Measurements from ENCODE around the gene NTM.

NTM gene

DNA sequence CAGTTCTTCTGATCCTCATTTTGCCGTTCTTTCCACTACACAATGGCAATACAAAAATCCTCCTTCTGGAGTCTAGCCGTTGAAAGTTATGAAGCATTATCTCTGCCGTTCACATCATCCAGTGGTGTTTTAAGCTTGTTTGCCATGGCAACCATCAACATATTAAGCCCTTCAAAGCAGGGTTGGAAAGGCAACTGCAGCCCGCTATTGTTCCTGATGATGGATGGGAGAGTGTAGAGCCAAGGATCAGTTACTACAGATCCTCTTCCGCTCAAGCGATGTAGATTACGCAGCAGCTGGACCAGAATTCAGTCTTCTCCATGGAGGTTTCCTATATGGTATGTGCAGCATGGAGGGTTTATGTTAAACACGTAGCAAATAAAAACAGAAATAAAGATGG, 352.7 kb downstream of the NTM start:
- Histone ChIP-seq H2AK5ac (ENCODE audit: low read depth, low read length) (no peak overlapping the region), H3K4me1 (ENCODE audit: control insufficient read depth in 2 of 2, insufficient read depth in 1 of 2, low read depth in 1 of 2, low read length in 2 of 2) (no peaks in the 10 kb centered on the region), H3K4me3 (ENCODE audit: low read length in 2 of 2) (no peak overlapping the region), H4K8ac (ENCODE audit: low read depth, low read length) (no peak overlapping the region), H3K23ac (ENCODE audit: low read depth, low read length, poor library complexity) (no peak overlapping the region), H3K27me3 (ENCODE audit: control insufficient read depth in 3 of 3, insufficient read depth in 3 of 3, low read depth in 1 of 3, low read length in 3 of 3) (peaks cover 0 to 2% (median 0%) of the 10 kb centered on the region in 3 experiments), H3K9me3 (replicated peaks in 1 of 2; ENCODE audit: control insufficient read depth in 2 of 2, insufficient read depth in 1 of 2, low read depth in 1 of 2, low read length in 2 of 2) (no peaks in the 10 kb centered on the region), H2BK12ac (ENCODE audit: low read length) (no peak overlapping the region), H2BK120ac (ENCODE audit: low read depth, low read length) (no peak overlapping the region), H4K91ac (ENCODE audit: low read depth, low read length, poor library complexity) (no peak overlapping the region), H3K27ac (replicated peaks; ENCODE audit: low read length) (no peak overlapping the region), H3K4me2 (ENCODE audit: insufficient read depth, low read length, poor library complexity, severe bottlenecking) (no peak overlapping the region), H2BK5ac (ENCODE audit: low read length) (no peak overlapping the region), H2BK15ac (ENCODE audit: low read length) (no peak overlapping the region), H2AFZ (ENCODE audit: low read length) (no peak overlapping the region), H3K79me1 (ENCODE audit: low read depth, low read length) (no peaks in the 10 kb centered on the region), H3K9ac (ENCODE audit: low read depth, low read length, poor library complexity) (no peak overlapping the region), H3K36me3 (replicated peaks in 1 of 2; ENCODE audit: control insufficient read depth in 2 of 2, insufficient read depth in 2 of 2, low read length in 2 of 2) (no peaks in the 10 kb centered on the region), H3K18ac (ENCODE audit: low read length) (no peak overlapping the region), H3K4ac (ENCODE audit: low read length) (no peak overlapping the region), H3K14ac (ENCODE audit: low read length) (no peak overlapping the region)
- WGBS, 2 donors (ENCODE audit: extremely low coverage in 2 of 2, insufficient read length in 2 of 2, insufficient replicate concordance in 1 of 2): no CpG with 5 or more reads among the region's 8 CpGs
- no peak for DNase-seq (ENCODE audit: low spot score)

DNA sequence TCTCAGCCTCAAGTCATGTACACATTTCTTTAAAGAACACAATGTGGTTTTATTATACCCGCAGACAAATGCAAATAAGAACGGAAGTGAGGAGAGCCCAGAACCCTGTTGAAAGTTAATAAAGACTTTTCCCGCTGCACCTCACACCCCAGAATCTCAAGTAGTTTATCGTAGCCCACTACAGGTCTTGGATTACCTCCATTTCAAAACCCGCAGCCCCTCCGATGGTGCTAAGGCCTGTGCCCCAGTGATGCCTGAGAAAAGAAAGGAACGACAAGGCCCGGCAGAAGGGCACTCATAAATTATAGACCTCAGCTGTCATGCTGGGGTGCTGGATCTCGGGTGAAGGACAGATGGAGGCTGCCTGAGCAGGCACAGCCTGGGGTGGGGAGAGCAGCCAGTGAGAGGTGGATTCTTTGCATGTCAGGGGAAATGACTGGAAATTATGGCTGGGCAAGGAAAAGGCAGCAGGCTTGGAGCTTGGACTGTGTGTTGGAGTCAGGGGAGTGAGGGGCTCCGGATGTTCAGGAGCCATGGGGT, 354.1 kb downstream of the NTM start:
- no peak overlapping the region for H2BK15ac ChIP-seq (ENCODE audit: low read length)
- H3K4me2 ChIP-seq (ENCODE audit: insufficient read depth, low read length, poor library complexity, severe bottlenecking): no peak overlapping the region
- no peak overlapping the region for H2BK12ac ChIP-seq (ENCODE audit: low read length)
- no peaks in the 10 kb centered on the region for H3K79me1 ChIP-seq (ENCODE audit: low read depth, low read length)
- H3K4me1 ChIP-seq (ENCODE audit: control insufficient read depth in 2 of 2, insufficient read depth in 1 of 2, low read depth in 1 of 2, low read length in 2 of 2): no peaks in the 10 kb centered on the region
- WGBS, 2 donors (ENCODE audit: extremely low coverage in 2 of 2, insufficient read length in 2 of 2, insufficient replicate concordance in 1 of 2): no CpG with 5 or more reads among the region's 10 CpGs
- DNase-seq (ENCODE audit: low spot score): no peak
- H2BK5ac ChIP-seq (ENCODE audit: low read length): no peak overlapping the region
- no peak overlapping the region for H3K14ac ChIP-seq (ENCODE audit: low read length)
- peak overlapping the region; percentile 39 for H3K18ac ChIP-seq (ENCODE audit: low read length)
- no peaks in the 10 kb centered on the region for H3K36me3 ChIP-seq (replicated peaks in 1 of 2; ENCODE audit: control insufficient read depth in 2 of 2, insufficient read depth in 2 of 2, low read length in 2 of 2)
- H3K4me3 ChIP-seq (ENCODE audit: low read length in 2 of 2): no peak overlapping the region
- H3K9ac ChIP-seq (ENCODE audit: low read depth, low read length, poor library complexity): no peak overlapping the region
- H2BK120ac ChIP-seq (ENCODE audit: low read depth, low read length): no peak overlapping the region
- H3K27ac ChIP-seq (replicated peaks; ENCODE audit: low read length): no peak overlapping the region
- H4K8ac ChIP-seq (ENCODE audit: low read depth, low read length): no peak overlapping the region
- H2AK5ac ChIP-seq (ENCODE audit: low read depth, low read length): no peak overlapping the region
- peaks cover 0 to 2% (median 0%) of the 10 kb centered on the region in 3 experiments for H3K27me3 ChIP-seq (ENCODE audit: control insufficient read depth in 3 of 3, insufficient read depth in 3 of 3, low read depth in 1 of 3, low read length in 3 of 3)
- H4K91ac ChIP-seq (ENCODE audit: low read depth, low read length, poor library complexity): no peak overlapping the region
- H2AFZ ChIP-seq (ENCODE audit: low read length): no peak overlapping the region
- no peaks in the 10 kb centered on the region for H3K9me3 ChIP-seq (replicated peaks in 1 of 2; ENCODE audit: control insufficient read depth in 2 of 2, insufficient read depth in 1 of 2, low read depth in 1 of 2, low read length in 2 of 2)
- H3K4ac ChIP-seq (ENCODE audit: low read length): no peak overlapping the region
- H3K23ac ChIP-seq (ENCODE audit: low read depth, low read length, poor library complexity): no peak overlapping the region

DNA sequence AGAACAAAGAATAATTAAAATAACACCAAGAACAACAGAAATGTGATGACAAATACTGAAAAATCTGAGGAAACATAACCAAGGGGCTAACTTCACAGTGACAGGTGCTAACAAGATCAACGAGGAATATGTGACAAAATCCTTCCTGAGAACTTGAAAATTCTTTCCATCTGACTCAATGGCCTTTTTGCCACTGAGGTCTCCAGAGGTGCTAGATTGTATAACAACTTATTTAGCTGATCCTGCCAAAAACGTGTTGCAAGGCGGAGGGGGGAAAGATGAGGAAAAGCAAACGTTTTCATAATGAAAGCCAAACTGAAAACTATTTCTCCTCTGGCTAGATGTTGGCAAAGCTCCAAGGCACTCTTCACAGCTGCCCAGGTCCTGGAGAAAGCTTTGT, 364.5 kb downstream of the NTM start:
- no peak overlapping the region for H3K9ac ChIP-seq (ENCODE audit: low read depth, low read length, poor library complexity)
- WGBS, 2 donors (ENCODE audit: extremely low coverage in 2 of 2, insufficient read length in 2 of 2, insufficient replicate concordance in 1 of 2): no CpG with 5 or more reads among the region's 4 CpGs

DNA sequence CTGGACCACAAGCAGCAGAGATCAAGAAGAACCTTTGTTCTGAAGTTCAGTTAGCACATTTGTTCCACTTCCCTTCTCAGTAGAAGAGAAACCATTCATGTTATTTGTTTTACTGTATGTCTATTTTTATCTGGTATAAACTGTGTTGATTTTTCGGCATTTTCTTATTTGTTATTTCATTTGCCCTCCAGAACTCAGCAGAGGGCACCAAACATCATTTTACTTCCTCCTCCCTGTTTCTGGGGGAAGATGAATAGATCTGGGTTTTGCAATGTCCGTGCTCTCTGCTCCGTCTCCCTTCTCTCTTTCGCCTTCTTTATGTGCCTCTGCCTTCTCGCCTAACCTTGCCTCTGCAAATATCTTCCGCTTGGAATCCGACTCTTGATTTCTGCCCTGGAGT, 366.9 kb downstream of the NTM start:
- no peak overlapping the region for H4K8ac ChIP-seq (ENCODE audit: low read depth, low read length)

More for the DNA sequence above, 364.5 kb downstream of the NTM start:
- H3K4ac ChIP-seq (ENCODE audit: low read length): no peak overlapping the region
- H2BK15ac ChIP-seq (ENCODE audit: low read length): no peak overlapping the region
- no peak overlapping the region for H3K23ac ChIP-seq (ENCODE audit: low read depth, low read length, poor library complexity)
- DNase-seq (ENCODE audit: low spot score): no peak
- H3K4me3 ChIP-seq (ENCODE audit: low read length in 2 of 2): no peak overlapping the region
- peaks cover 0 to 7% of the 10 kb centered on the region in 2 donors for H3K4me1 ChIP-seq (ENCODE audit: control insufficient read depth in 2 of 2, insufficient read depth in 1 of 2, low read depth in 1 of 2, low read length in 2 of 2)
- no peak overlapping the region for H2AK5ac ChIP-seq (ENCODE audit: low read depth, low read length)
- no peak overlapping the region for H3K4me2 ChIP-seq (ENCODE audit: insufficient read depth, low read length, poor library complexity, severe bottlenecking)
- H3K36me3 ChIP-seq (replicated peaks in 1 of 2; ENCODE audit: control insufficient read depth in 2 of 2, insufficient read depth in 2 of 2, low read length in 2 of 2): no peaks in the 10 kb centered on the region
- H3K79me1 ChIP-seq (ENCODE audit: low read depth, low read length): no peaks in the 10 kb centered on the region
- no peak overlapping the region for H4K91ac ChIP-seq (ENCODE audit: low read depth, low read length, poor library complexity)
- H2BK120ac ChIP-seq (ENCODE audit: low read depth, low read length): no peak overlapping the region
- H3K18ac ChIP-seq (ENCODE audit: low read length): no peak overlapping the region
- no peak overlapping the region for H2BK12ac ChIP-seq (ENCODE audit: low read length)
- no peak overlapping the region for H3K27ac ChIP-seq (replicated peaks; ENCODE audit: low read length)
- H3K27me3 ChIP-seq (ENCODE audit: control insufficient read depth in 3 of 3, insufficient read depth in 3 of 3, low read depth in 1 of 3, low read length in 3 of 3): no peaks in the 10 kb centered on the region
- H3K14ac ChIP-seq (ENCODE audit: low read length): no peak overlapping the region
- no peak overlapping the region for H2BK5ac ChIP-seq (ENCODE audit: low read length)
- H4K8ac ChIP-seq (ENCODE audit: low read depth, low read length): no peak overlapping the region
- no peak overlapping the region for H2AFZ ChIP-seq (ENCODE audit: low read length)
- H3K9me3 ChIP-seq (replicated peaks in 1 of 2; ENCODE audit: control insufficient read depth in 2 of 2, insufficient read depth in 1 of 2, low read depth in 1 of 2, low read length in 2 of 2): no peaks in the 10 kb centered on the region

More for the DNA sequence above, 366.9 kb downstream of the NTM start:
- Histone ChIP-seq H3K27ac (replicated peaks; ENCODE audit: low read length) (no peak overlapping the region), H3K79me1 (ENCODE audit: low read depth, low read length) (no peaks in the 10 kb centered on the region), H2AFZ (ENCODE audit: low read length) (no peak overlapping the region), H3K9ac (ENCODE audit: low read depth, low read length, poor library complexity) (no peak overlapping the region), H3K14ac (ENCODE audit: low read length) (no peak overlapping the region), H3K36me3 (replicated peaks in 1 of 2; ENCODE audit: control insufficient read depth in 2 of 2, insufficient read depth in 2 of 2, low read length in 2 of 2) (no peaks in the 10 kb centered on the region), H3K4me1 (ENCODE audit: control insufficient read depth in 2 of 2, insufficient read depth in 1 of 2, low read depth in 1 of 2, low read length in 2 of 2) (peaks cover 0 to 9% of the 10 kb centered on the region in 2 donors), H2BK5ac (ENCODE audit: low read length) (no peak overlapping the region), H4K91ac (ENCODE audit: low read depth, low read length, poor library complexity) (no peak overlapping the region), H3K4ac (ENCODE audit: low read length) (no peak overlapping the region), H2BK12ac (ENCODE audit: low read length) (no peak overlapping the region), H2BK120ac (ENCODE audit: low read depth, low read length) (no peak overlapping the region), H3K18ac (ENCODE audit: low read length) (no peak overlapping the region), H3K4me2 (ENCODE audit: insufficient read depth, low read length, poor library complexity, severe bottlenecking) (no peak overlapping the region), H2BK15ac (ENCODE audit: low read length) (no peak overlapping the region), H3K4me3 (ENCODE audit: low read length in 2 of 2) (no peak overlapping the region), H3K27me3 (ENCODE audit: control insufficient read depth in 3 of 3, insufficient read depth in 3 of 3, low read depth in 1 of 3, low read length in 3 of 3) (no peaks in the 10 kb centered on the region), H3K9me3 (replicated peaks in 1 of 2; ENCODE audit: control insufficient read depth in 2 of 2, insufficient read depth in 1 of 2, low read depth in 1 of 2, low read length in 2 of 2) (no peaks in the 10 kb centered on the region), H3K23ac (ENCODE audit: low read depth, low read length, poor library complexity) (no peak overlapping the region), H2AK5ac (ENCODE audit: low read depth, low read length) (no peak overlapping the region)
- no peak for DNase-seq (ENCODE audit: low spot score)
- WGBS, 2 donors (ENCODE audit: extremely low coverage in 2 of 2, insufficient read length in 2 of 2, insufficient replicate concordance in 1 of 2): no CpG with 5 or more reads among the region's 7 CpGs

All from neuronal stem cell (in vitro differentiated cells).